Measurements from ENCODE around the gene SEC22C. TPM values are rescaled to one million over a fixed set of nuclear protein-coding genes. Genes with fewer than 3 reads are reported as not detected.
A peak's percentile ranks its signal among the peaks of the same experiment; 100 is the strongest.

Gene SEC22C
- total RNA-seq, 8 experiments from 2014 or later: 26.5 to 56.6 (median 32.5) TPM

- ATAC-seq (replicated peaks in 6 of 8): no peak
- 58 to 100% (median 89%) methylated on average over 1 to 3 of the region's 4 CpGs; no CpG with 5 or more reads in 4 of the 10 experiments for WGBS, 10 experiments
- H3K27ac ChIP-seq: no peak overlapping the region
- no peaks in the 10 kb centered on the region for H3K4me1 ChIP-seq (replicated peaks in 1 of 2)
- in situ Hi-C loops (cut with MboI; ENCODE audit: low pct_unique_long_range_greater_than_20kb in 2 of 9, low sequenced_read_pairs in 9 of 9, unreplicated experiment in 9 of 9): no loop called here
- no peak overlapping the region for H3K4me3 ChIP-seq
These were observed 66.9 kb downstream of the SEC22C start for GRCh38 chr3:42514876-42515275.

- in situ Hi-C loops (cut with MboI; ENCODE audit: low pct_unique_long_range_greater_than_20kb in 2 of 9, low sequenced_read_pairs in 9 of 9, unreplicated experiment in 9 of 9): no loop called here
- Histone ChIP-seq H3K4me3 (no peak overlapping the region), H3K27ac (no peak overlapping the region), H3K4me1 (replicated peaks in 1 of 2) (no peaks in the 10 kb centered on the region)
- 40 to 80% (median 70%) methylated on average over 1 to 5 of the region's 6 CpGs; no CpG with 5 or more reads in 5 of the 10 experiments for WGBS, 10 experiments
- no peak for ATAC-seq (replicated peaks in 6 of 8)
These were observed 68.2 kb downstream of the SEC22C start for GRCh38 chr3:42513521-42513920.

- H3K27ac ChIP-seq: no peak overlapping the region
- H3K4me3 ChIP-seq: no peak overlapping the region
- in situ Hi-C loops (cut with MboI; ENCODE audit: low pct_unique_long_range_greater_than_20kb in 2 of 9, low sequenced_read_pairs in 9 of 9, unreplicated experiment in 9 of 9): no loop called here
- 13 to 92% methylated on average over 2 to 3 of the region's 3 CpGs; no CpG with 5 or more reads in 8 of the 10 experiments for WGBS, 10 experiments
- H3K4me1 ChIP-seq (replicated peaks in 1 of 2): no peaks in the 10 kb centered on the region
- ATAC-seq (replicated peaks in 6 of 8): no peak
These were observed 68.6 kb downstream of the SEC22C start for GRCh38 chr3:42513121-42513520.

GRCh38 chr3:42511736-42512135 lies 70.0 kb downstream of the SEC22C start:
- ATAC-seq (replicated peaks in 6 of 8): no peak
- Histone ChIP-seq H3K4me1 (replicated peaks in 1 of 2) (no peaks in the 10 kb centered on the region), H3K4me3 (no peak overlapping the region), H3K27ac (no peak overlapping the region)
- 42 to 100% (median 50%) methylated on average over 1 to 2 of the region's 2 CpGs; no CpG with 5 or more reads in 5 of the 10 experiments for WGBS, 10 experiments
- in situ Hi-C loops (cut with MboI; ENCODE audit: low pct_unique_long_range_greater_than_20kb in 2 of 9, low sequenced_read_pairs in 9 of 9, unreplicated experiment in 9 of 9): no loop called here

- ATAC-seq (replicated peaks in 6 of 8): no peak
- WGBS, 10 experiments: 60 to 67% methylated on average over 1 of the region's 1 CpG; no CpG with 5 or more reads in 8 of the 10 experiments
- Histone ChIP-seq H3K4me1 (replicated peaks in 1 of 2) (no peaks in the 10 kb centered on the region), H3K4me3 (no peak overlapping the region), H3K27ac (no peak overlapping the region)
- in situ Hi-C loops (cut with MboI; ENCODE audit: low pct_unique_long_range_greater_than_20kb in 2 of 9, low sequenced_read_pairs in 9 of 9, unreplicated experiment in 9 of 9): no loop called here
These were observed 70.6 kb downstream of the SEC22C start for GRCh38 chr3:42511201-42511600.

GRCh38 chr3:42510325-42510724 lies 71.4 kb downstream of the SEC22C start:
- no peak overlapping the region for H3K4me3 ChIP-seq
- H3K27ac ChIP-seq: no peak overlapping the region
- WGBS, 10 experiments: 0 to 83% (median 60%) methylated on average over 1 to 2 of the region's 4 CpGs; no CpG with 5 or more reads in 3 of the 10 experiments
- in situ Hi-C loops (cut with MboI; ENCODE audit: low pct_unique_long_range_greater_than_20kb in 2 of 9, low sequenced_read_pairs in 9 of 9, unreplicated experiment in 9 of 9): no loop called here
- no peak for ATAC-seq (replicated peaks in 6 of 8)
- H3K4me1 ChIP-seq (replicated peaks in 1 of 2): no peaks in the 10 kb centered on the region

GRCh38 chr3:42509111-42509510 lies 72.7 kb downstream of the SEC22C start:
- no peak for ATAC-seq (replicated peaks in 6 of 8)
- WGBS, 10 experiments: 20 to 61% (median 30%) methylated on average over 1 to 3 of the region's 3 CpGs; no CpG with 5 or more reads in 6 of the 10 experiments
- no peak overlapping the region for H3K27ac ChIP-seq

GRCh38 chr3:42508562-42508961 lies 73.2 kb downstream of the SEC22C start:
- H3K4me1 ChIP-seq (replicated peaks in 1 of 2): no peaks in the 10 kb centered on the region
- in situ Hi-C loops (cut with MboI; ENCODE audit: low pct_unique_long_range_greater_than_20kb in 2 of 9, low sequenced_read_pairs in 9 of 9, unreplicated experiment in 9 of 9): no loop called here
- no peak overlapping the region for H3K4me3 ChIP-seq
- H3K27ac ChIP-seq: no peak overlapping the region
- ATAC-seq (replicated peaks in 6 of 8): no peak
- WGBS, 10 experiments: 0 to 100% (median 39%) methylated on average over 1 to 4 of the region's 4 CpGs; no CpG with 5 or more reads in 2 of the 10 experiments

More at GRCh38 chr3:42509111-42509510, 72.7 kb downstream of the SEC22C start:
- Histone ChIP-seq H3K4me1 (replicated peaks in 1 of 2) (no peaks in the 10 kb centered on the region), H3K4me3 (no peak overlapping the region)
- in situ Hi-C loops (cut with MboI; ENCODE audit: low pct_unique_long_range_greater_than_20kb in 2 of 9, low sequenced_read_pairs in 9 of 9, unreplicated experiment in 9 of 9): no loop called here

- in situ Hi-C loops (cut with MboI; ENCODE audit: low pct_unique_long_range_greater_than_20kb in 2 of 9, low sequenced_read_pairs in 9 of 9, unreplicated experiment in 9 of 9): no loop called here
- no peak overlapping the region for H3K4me3 ChIP-seq
- ATAC-seq (replicated peaks in 6 of 8): no peak
- no peaks in the 10 kb centered on the region for H3K4me1 ChIP-seq (replicated peaks in 1 of 2)
- H3K27ac ChIP-seq: no peak overlapping the region
- WGBS, 10 experiments: 26 to 90% (median 71%) methylated on average over 2 to 4 of the region's 6 CpGs; no CpG with 5 or more reads in 2 of the 10 experiments
These were observed 73.9 kb downstream of the SEC22C start for GRCh38 chr3:42507761-42508335.

GRCh38 chr3:42507252-42507651 lies 74.5 kb downstream of the SEC22C start:
- no peaks in the 10 kb centered on the region for H3K4me1 ChIP-seq (replicated peaks in 1 of 2)
- 0 to 77% (median 41%) methylated on average over 1 to 4 of the region's 7 CpGs; no CpG with 5 or more reads in 2 of the 10 experiments for WGBS, 10 experiments
- peak in 2 of 8 experiments; percentile 7 to 28 for ATAC-seq (replicated peaks in 6 of 8)

GRCh38 chr3:42505849-42506410 lies 75.8 kb downstream of the SEC22C start:
- in situ Hi-C loops (cut with MboI; ENCODE audit: low pct_unique_long_range_greater_than_20kb in 2 of 9, low sequenced_read_pairs in 9 of 9, unreplicated experiment in 9 of 9): no loop called here
- 34 to 90% (median 59%) methylated on average over 1 to 2 of the region's 4 CpGs; no CpG with 5 or more reads in 4 of the 10 experiments for WGBS, 10 experiments
- no peak overlapping the region for H3K27ac ChIP-seq
- peaks cover 0 to 3% of the 10 kb centered on the region in 2 donors for H3K4me1 ChIP-seq (replicated peaks in 1 of 2)
- H3K4me3 ChIP-seq: no peak overlapping the region
- no peak for ATAC-seq (replicated peaks in 6 of 8)

More at GRCh38 chr3:42507252-42507651, 74.5 kb downstream of the SEC22C start:
- Histone ChIP-seq H3K4me3 (no peak overlapping the region), H3K27ac (no peak overlapping the region)
- in situ Hi-C loops (cut with MboI; ENCODE audit: low pct_unique_long_range_greater_than_20kb in 2 of 9, low sequenced_read_pairs in 9 of 9, unreplicated experiment in 9 of 9): no loop called here

- Histone ChIP-seq H3K4me3 (no peak overlapping the region), H3K27ac (no peak overlapping the region), H3K4me1 (replicated peaks in 1 of 2) (peaks cover 0 to 3% of the 10 kb centered on the region in 2 donors)
- ATAC-seq (replicated peaks in 6 of 8): no peak
- 70 to 100% (median 100%) methylated on average over 1 to 2 of the region's 6 CpGs; no CpG with 5 or more reads in 5 of the 10 experiments for WGBS, 10 experiments
- in situ Hi-C loops (cut with MboI; ENCODE audit: low pct_unique_long_range_greater_than_20kb in 2 of 9, low sequenced_read_pairs in 9 of 9, unreplicated experiment in 9 of 9): no loop called here
These were observed 76.5 kb downstream of the SEC22C start for GRCh38 chr3:42505128-42505848.

All from motor neuron (in vitro differentiated cells).